Stomach smooth muscle (tissue), 2 donors: Measurements from ENCODE around the gene MRPL1.
"Not testable (repeated sequence)": the region's sequence is repeated elsewhere in the genome, so short reads cannot be mapped to it uniquely, and the experiment has no call there.

ENCODE experiments used
- H3K27ac ChIP-seq: one replicate; pipeline ENCODE4 v1.7.0; 2013; ENCODE audit warnings: mild to moderate bottlenecking, low read length, inconsistent platforms
- H3K27me3 ChIP-seq, 2 donors: one replicate each; pipeline ENCODE4 v1.7.0; 2013; ENCODE audit warnings: low read length in 2 of 2; ENCODE audit not compliant: insufficient read depth in 2 of 2, control insufficient read depth in 1 of 2
- H3K36me3 ChIP-seq, 2 donors: one replicate each; pipeline ENCODE4 v1.7.0; 2013; ENCODE audit warnings: low read length in 2 of 2; ENCODE audit not compliant: control insufficient read depth in 2 of 2, insufficient read depth in 2 of 2
- H3K4me1 ChIP-seq: one replicate; pipeline ENCODE4 v1.7.0; 2013; ENCODE audit warnings: low read length; ENCODE audit not compliant: control insufficient read depth, insufficient read depth
- H3K4me3 ChIP-seq, 2 donors: one replicate each; pipeline ENCODE4 v1.7.0; 2013; ENCODE audit warnings: low read length in 2 of 2
- H3K9ac ChIP-seq, 2 donors: one replicate each; pipeline ENCODE4 v1.7.0; 2013; ENCODE audit warnings: low read length in 2 of 2, mild to moderate bottlenecking in 1 of 2
- H3K9me3 ChIP-seq, 2 donors: one replicate each; pipeline ENCODE4 v1.7.0; 2013; ENCODE audit warnings: low read length in 2 of 2; ENCODE audit not compliant: control insufficient read depth in 2 of 2
- donor health status: healthy.
- donor health status: Pancreatic carcinoma.

The MRPL1 gene

GRCh38 chr4:77945929-77946328, 83.3 kb downstream of the MRPL1 start:
- not testable (repeated sequence) for H3K27ac ChIP-seq, H3K4me1 ChIP-seq, H3K9me3 ChIP-seq, H3K27me3 ChIP-seq, H3K9ac ChIP-seq, H3K36me3 ChIP-seq, H3K4me3 ChIP-seq

GRCh38 chr4:77950203-77950602, 87.6 kb downstream of the MRPL1 start:
- Histone ChIP-seq H3K27ac (no peak overlapping the region), H3K9ac (no peak overlapping the region), H3K9me3 (no peaks in the 10 kb centered on the region), H3K4me3 (no peak overlapping the region), H3K36me3 (peaks cover 3 to 11% of the 10 kb centered on the region in 2 donors), H3K4me1 (no peaks in the 10 kb centered on the region), H3K27me3 (no peaks in the 10 kb centered on the region)

GRCh38 chr4:77952457-77952856, 89.8 kb downstream of the MRPL1 start:
- Histone ChIP-seq H3K36me3 (peaks cover 3 to 11% of the 10 kb centered on the region in 2 donors), H3K4me1 (no peaks in the 10 kb centered on the region), H3K27ac (no peak overlapping the region)

GRCh38 chr4:77954690-77955089, 92.1 kb downstream of the MRPL1 start:
- H3K9me3 ChIP-seq: no peaks in the 10 kb centered on the region
- H3K27ac ChIP-seq: no peak overlapping the region
- no peaks in the 10 kb centered on the region for H3K4me1 ChIP-seq
- peaks cover 3 to 11% of the 10 kb centered on the region in 2 donors for H3K36me3 ChIP-seq
- no peak overlapping the region for H3K4me3 ChIP-seq
- H3K9ac ChIP-seq: no peak overlapping the region
- H3K27me3 ChIP-seq: no peaks in the 10 kb centered on the region

More at GRCh38 chr4:77952457-77952856, 89.8 kb downstream of the MRPL1 start:
- Histone ChIP-seq H3K4me3 (no peak overlapping the region), H3K9me3 (no peaks in the 10 kb centered on the region), H3K27me3 (no peaks in the 10 kb centered on the region), H3K9ac (no peak overlapping the region)

GRCh38 chr4:77956917-77957316, 94.3 kb downstream of the MRPL1 start:
- peaks cover 3 to 7% of the 10 kb centered on the region in 2 donors for H3K36me3 ChIP-seq
- H3K4me3 ChIP-seq: no peak overlapping the region
- no peak overlapping the region for H3K27ac ChIP-seq

GRCh38 chr4:77958897-77959296, 96.3 kb downstream of the MRPL1 start:
- H3K9me3 ChIP-seq: no peaks in the 10 kb centered on the region

More at GRCh38 chr4:77956917-77957316, 94.3 kb downstream of the MRPL1 start:
- H3K4me1 ChIP-seq: no peaks in the 10 kb centered on the region
- no peak overlapping the region for H3K9ac ChIP-seq
- no peaks in the 10 kb centered on the region for H3K27me3 ChIP-seq
- no peaks in the 10 kb centered on the region for H3K9me3 ChIP-seq

GRCh38 chr4:77959566-77960338, 97.1 kb downstream of the MRPL1 start:
- H3K36me3 ChIP-seq: peaks cover 1% of the 10 kb centered on the region in 2 donors
- H3K4me1 ChIP-seq: no peaks in the 10 kb centered on the region
- H3K9ac ChIP-seq: peak overlapping the region in 1 of 2 donors; percentile 42
- no peaks in the 10 kb centered on the region for H3K9me3 ChIP-seq
- H3K4me3 ChIP-seq: peak overlapping the region; percentile 50 to 59
- H3K27ac ChIP-seq: no peak overlapping the region
- no peaks in the 10 kb centered on the region for H3K27me3 ChIP-seq

More at GRCh38 chr4:77958897-77959296, 96.3 kb downstream of the MRPL1 start:
- Histone ChIP-seq H3K4me3 (no peak overlapping the region), H3K27ac (no peak overlapping the region), H3K4me1 (no peaks in the 10 kb centered on the region), H3K9ac (no peak overlapping the region), H3K36me3 (peaks cover 3 to 7% of the 10 kb centered on the region in 2 donors), H3K27me3 (no peaks in the 10 kb centered on the region)

GRCh38 chr4:77960367-77960766, 97.7 kb downstream of the MRPL1 start:
- no peaks in the 10 kb centered on the region for H3K4me1 ChIP-seq
- no peaks in the 10 kb centered on the region for H3K27me3 ChIP-seq
- H3K4me3 ChIP-seq: no peak overlapping the region
- H3K9ac ChIP-seq: no peak overlapping the region
- no peaks in the 10 kb centered on the region for H3K9me3 ChIP-seq
- no peaks in the 10 kb centered on the region for H3K36me3 ChIP-seq
- H3K27ac ChIP-seq: no peak overlapping the region

GRCh38 chr4:77963004-77963403, 100.4 kb downstream of the MRPL1 start:
- Histone ChIP-seq H3K27ac (no peak overlapping the region), H3K4me1 (no peaks in the 10 kb centered on the region), H3K9ac (no peak overlapping the region), H3K36me3 (no peaks in the 10 kb centered on the region), H3K27me3 (no peaks in the 10 kb centered on the region), H3K4me3 (no peak overlapping the region), H3K9me3 (no peaks in the 10 kb centered on the region)

GRCh38 chr4:77973657-77974056, 111.0 kb downstream of the MRPL1 start:
- not testable (repeated sequence) for H3K27ac ChIP-seq, H3K9ac ChIP-seq, H3K4me3 ChIP-seq, H3K9me3 ChIP-seq, H3K27me3 ChIP-seq, H3K4me1 ChIP-seq, H3K36me3 ChIP-seq

- not testable (repeated sequence) for H3K4me3 ChIP-seq, H3K27ac ChIP-seq, H3K27me3 ChIP-seq
Observed at GRCh38 chr4:77982900-77983540, 120.4 kb downstream of the MRPL1 start.

More at GRCh38 chr4:77982900-77983540, 120.4 kb downstream of the MRPL1 start:
- H3K9me3 ChIP-seq, H3K9ac ChIP-seq, H3K36me3 ChIP-seq, H3K4me1 ChIP-seq: not testable (repeated sequence)
